C4-2B (cell line): ENCODE data around the gene PDCD2L.
A peak's percentile ranks its signal among the peaks of the same experiment; 100 is the strongest.
"Not testable (repeated sequence)": the region's sequence is repeated elsewhere in the genome, so short reads cannot be mapped to it uniquely, and the experiment has no call there.

ENCODE experiments used
- H3K27ac ChIP-seq: fragments of 450-650 bp; 2 replicates; pipeline ENCODE4 v1.5.1; 2017
- ZFX ChIP-seq: fragments of 450-650 bp; IDR thresholded peaks from 2 replicates; pipeline ENCODE4 v1.6.1; 2017
- TF ChIP-seq, protein P1 (sequence below): fragments of 450-650 bp; conservative IDR thresholded peaks from 2 replicates; pipeline ENCODE4 v1.5.1; 2017; ENCODE audit warnings: mild to moderate bottlenecking

Gene PDCD2L

DNA sequence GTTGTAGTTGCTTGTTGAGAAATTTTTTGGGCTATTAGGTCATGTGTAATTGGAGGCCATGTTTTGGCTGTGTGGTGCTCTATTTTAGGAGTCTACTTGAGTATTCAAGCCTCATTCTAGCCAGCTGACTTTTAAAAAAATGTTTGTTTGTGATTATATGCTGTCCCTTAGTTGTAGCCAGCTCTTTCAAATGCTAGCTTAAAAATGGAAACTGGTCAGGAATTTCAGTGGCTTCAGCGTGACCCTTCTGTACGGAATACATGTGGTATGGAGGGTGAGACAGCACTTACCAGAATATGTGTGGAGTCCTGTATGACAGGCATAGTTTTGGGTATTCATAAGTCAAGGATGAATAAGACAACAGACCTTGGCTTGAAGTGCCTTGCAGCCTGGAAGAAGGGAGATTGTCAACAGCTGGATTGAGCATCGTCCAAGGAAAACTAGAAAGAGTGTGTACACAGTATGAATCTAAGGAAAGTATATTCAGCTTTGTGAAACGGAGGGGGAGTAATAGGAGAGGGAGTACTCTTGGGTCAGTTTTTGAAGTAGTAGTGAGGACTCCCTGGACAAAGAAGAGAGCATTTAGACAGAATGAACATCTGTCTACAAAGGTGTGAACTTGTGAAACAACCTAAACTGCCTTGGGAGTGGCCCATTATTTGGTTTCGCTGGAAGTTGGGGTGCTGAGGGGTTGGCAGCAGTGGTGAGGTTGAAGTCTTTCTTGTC is 57.3 kb downstream of the PDCD2L start:
- H3K27ac ChIP-seq = no peak overlapping the region; the same call in 1 of the 2 replicates
- TF ChIP-seq ZFX = no peak
- TF ChIP-seq, protein P1, sequence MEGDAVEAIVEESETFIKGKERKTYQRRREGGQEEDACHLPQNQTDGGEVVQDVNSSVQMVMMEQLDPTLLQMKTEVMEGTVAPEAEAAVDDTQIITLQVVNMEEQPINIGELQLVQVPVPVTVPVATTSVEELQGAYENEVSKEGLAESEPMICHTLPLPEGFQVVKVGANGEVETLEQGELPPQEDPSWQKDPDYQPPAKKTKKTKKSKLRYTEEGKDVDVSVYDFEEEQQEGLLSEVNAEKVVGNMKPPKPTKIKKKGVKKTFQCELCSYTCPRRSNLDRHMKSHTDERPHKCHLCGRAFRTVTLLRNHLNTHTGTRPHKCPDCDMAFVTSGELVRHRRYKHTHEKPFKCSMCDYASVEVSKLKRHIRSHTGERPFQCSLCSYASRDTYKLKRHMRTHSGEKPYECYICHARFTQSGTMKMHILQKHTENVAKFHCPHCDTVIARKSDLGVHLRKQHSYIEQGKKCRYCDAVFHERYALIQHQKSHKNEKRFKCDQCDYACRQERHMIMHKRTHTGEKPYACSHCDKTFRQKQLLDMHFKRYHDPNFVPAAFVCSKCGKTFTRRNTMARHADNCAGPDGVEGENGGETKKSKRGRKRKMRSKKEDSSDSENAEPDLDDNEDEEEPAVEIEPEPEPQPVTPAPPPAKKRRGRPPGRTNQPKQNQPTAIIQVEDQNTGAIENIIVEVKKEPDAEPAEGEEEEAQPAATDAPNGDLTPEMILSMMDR = no peak

DNA sequence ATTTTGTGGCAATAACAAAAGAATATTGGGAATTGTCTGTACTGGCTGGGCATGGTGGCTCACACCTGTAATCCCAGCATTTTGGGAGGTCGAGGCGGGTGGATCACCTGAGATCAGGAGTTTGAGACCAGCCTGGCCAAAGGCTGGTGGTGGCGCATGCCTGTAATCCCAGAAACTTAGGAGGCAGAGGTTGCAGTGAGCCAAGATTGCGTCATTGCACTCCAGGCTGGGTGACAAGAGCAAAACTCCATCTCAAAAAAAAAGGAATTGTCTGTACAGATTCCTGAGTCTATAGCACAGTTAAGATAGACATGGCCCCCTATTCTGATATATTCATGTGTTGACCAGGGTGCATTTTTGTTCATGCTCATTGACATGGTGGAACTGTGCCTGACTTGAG is 60.6 kb downstream of the PDCD2L start:
- not testable (repeated sequence) for H3K27ac ChIP-seq

GRCh38 chr19:34468409-34468808 is 64.2 kb downstream of the PDCD2L start:
- TF ChIP-seq ZFX = no peak
- TF ChIP-seq, protein P1 = no peak
- H3K27ac ChIP-seq = no peak overlapping the region

GRCh38 chr19:34469026-34469425 is 64.8 kb downstream of the PDCD2L start:
- not testable (repeated sequence) for H3K27ac ChIP-seq

GRCh38 chr19:34471906-34472700 is 67.9 kb downstream of the PDCD2L start:
- peak overlapping the region; percentile 86 for H3K27ac ChIP-seq
- TF ChIP-seq ZFX = no peak; the same call in 1 of the 2 replicates
- TF ChIP-seq, protein P1 = no peak

- no peak overlapping the region for H3K27ac ChIP-seq
- TF ChIP-seq, protein P1 = no peak
- no peak for TF ChIP-seq ZFX
These were observed 70.2 kb downstream of the PDCD2L start for GRCh38 chr19:34474233-34474989.

DNA sequence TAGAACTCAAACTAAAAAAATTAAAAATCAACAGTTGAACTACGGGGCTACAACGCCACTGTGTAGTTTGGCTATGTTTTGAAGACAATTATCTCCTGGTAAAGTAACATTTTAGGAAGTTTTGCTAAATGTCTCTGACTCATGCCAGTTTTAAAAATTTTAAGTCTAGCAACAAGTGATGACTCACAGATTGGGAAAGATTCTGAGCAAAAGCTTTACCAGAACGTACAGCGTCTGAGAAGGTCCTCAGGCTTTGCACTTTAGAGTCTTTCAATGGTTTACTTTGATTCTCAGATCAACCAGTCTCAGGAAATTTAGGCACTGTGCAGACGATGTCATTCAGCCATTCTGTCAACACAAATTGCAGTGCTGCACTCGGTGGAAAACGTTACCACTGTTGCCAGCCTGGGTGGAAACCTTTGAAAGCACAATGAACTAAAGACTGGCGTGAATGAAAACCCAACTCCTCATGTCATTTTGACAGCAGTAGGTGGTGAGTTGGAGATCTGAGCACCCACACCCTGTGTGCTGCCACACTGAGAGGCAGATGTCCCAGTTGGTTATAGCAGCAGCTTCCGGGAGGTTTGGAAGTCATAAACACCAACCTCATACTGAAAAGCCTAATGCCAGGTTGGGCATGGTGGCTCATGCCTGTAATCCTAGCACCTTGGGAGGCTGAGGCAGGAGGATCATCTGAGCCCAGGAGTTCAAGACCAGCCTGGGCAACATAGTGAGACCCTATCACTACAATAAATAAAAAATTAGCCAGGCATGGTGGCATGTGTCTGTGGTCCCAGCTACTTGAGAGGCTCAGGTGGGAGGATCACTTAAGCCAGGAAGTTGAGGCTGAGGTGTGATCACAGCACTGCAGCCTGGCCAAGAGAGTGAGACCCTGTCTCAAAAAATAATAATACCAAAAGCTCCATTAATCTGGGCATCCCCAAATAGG is 71.1 kb downstream of the PDCD2L start:
- TF ChIP-seq, protein P1 = no peak
- TF ChIP-seq ZFX = no peak
- H3K27ac ChIP-seq = no peak overlapping the region
